HT1080 (cell line): ENCODE results near the gene SH3BP1. TPM values are rescaled to one million over a fixed set of nuclear protein-coding genes. Genes with fewer than 3 reads are reported as not detected.
"Not testable (repeated sequence)": the region's sequence is repeated elsewhere in the genome, so short reads cannot be mapped to it uniquely, and the experiment has no call there.

Experiments
- DNase-seq: peaks from one replicate; pipeline ENCODE4 v3.0.0-alpha.2; 2015; ENCODE audit warnings: low read depth
- total RNA-seq: library from RNA; depleted of rRNA; stranded (reverse); fragments of >200 nt; shearing (Covaris generic); gene quantifications from 2 replicates; pipeline ENCODE4 v1.2.3, GENCODE V29; 2014

SH3BP1 gene
- total RNA-seq, 1 experiment from 2014 or later = 14.2 TPM

DNA sequence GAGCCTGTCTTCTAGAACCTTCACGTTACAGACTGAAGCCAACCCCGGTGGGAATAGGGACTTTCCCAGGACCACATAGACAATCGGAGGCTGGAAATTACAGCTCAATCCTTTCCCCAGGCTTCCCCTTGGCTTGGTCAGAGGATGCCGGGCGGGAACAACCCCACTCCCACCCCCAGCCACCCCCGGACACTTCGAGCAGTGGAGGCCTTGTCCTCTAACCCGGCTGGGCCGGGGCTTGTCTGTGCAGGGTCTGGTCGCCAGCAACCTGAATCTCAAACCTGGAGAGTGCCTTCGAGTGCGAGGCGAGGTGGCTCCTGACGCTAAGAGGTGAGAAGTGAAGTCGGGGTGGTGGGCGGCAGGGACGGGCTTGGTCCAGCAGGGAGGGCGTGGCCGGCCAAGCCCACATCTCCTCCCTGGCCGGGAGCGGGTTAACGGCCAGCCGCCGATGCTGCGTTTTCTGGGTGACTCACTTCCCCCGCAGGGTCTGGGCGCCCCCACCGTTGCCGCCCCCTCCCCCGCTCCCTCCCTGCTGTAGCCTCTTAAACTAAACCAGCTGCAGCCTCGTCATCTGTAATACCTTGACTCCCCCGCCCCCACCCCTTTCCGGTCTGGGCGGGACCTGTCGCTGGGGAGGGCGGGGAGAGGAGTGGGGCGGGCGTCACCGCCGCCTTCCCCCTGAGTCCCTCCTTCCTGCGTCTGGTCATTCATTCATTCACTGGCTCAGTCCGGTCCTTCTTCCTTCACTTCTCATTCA is 37.4 kb downstream of the SH3BP1 start:
- DNase-seq = peak; percentile 96

- DNase-seq = no peak
Measured at GRCh38 chr22:37677493-37677974, 38.1 kb downstream of the SH3BP1 start.

- DNase-seq = no peak
Measured at GRCh38 chr22:37678372-37678771, 38.9 kb downstream of the SH3BP1 start.

DNA sequence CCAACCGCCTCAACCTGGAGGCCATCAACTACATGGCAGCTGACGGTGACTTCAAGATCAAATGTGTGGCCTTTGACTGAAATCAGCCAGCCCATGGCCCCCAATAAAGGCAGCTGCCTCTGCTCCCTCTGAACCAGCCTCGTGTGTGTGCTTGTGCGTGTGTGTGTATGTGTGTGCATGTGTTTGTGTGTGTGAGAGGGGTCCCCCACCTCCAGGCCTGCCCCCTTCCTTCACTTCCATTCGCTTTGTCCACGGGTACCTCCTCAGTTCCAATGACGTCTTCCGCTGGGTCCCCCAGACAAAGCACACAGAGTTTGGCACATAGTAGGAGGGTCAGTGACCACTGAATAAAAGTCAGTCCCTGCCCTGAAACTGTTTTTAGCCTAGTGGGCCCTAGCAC is 40.2 kb downstream of the SH3BP1 start:
- DNase-seq = no peak

GRCh38 chr22:37680191-37680851 is 40.9 kb downstream of the SH3BP1 start:
- peak; percentile 44 for DNase-seq

GRCh38 chr22:37681001-37681424 is 41.5 kb downstream of the SH3BP1 start:
- DNase-seq = peak; percentile 61

DNA sequence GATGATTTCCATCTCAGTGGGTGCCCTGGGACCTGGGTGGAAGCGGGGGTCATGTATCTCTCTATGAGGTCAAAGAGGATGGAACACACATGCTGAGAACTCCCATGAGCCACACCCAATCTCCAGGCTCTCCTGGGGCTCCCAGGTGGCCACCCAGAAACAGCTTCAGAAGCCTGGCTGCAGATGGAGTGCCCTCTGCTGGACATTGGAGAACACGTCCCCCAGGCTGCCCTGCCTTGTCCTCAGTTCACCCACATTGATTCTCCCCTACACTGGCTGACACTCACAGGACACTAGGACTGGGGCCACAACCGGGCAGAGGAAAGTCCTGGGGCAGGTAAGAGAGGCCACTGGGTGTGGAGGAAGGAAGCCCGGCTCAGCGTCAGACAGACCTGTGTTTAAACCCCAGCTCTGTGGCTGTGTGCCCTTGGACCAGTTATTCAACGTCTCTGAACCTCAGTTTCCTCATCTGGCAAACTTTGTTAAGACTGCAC is 42.1 kb downstream of the SH3BP1 start:
- peak; percentile 72 for DNase-seq

GRCh38 chr22:37684803-37685615 is 45.5 kb downstream of the SH3BP1 start:
- DNase-seq = no peak

DNA sequence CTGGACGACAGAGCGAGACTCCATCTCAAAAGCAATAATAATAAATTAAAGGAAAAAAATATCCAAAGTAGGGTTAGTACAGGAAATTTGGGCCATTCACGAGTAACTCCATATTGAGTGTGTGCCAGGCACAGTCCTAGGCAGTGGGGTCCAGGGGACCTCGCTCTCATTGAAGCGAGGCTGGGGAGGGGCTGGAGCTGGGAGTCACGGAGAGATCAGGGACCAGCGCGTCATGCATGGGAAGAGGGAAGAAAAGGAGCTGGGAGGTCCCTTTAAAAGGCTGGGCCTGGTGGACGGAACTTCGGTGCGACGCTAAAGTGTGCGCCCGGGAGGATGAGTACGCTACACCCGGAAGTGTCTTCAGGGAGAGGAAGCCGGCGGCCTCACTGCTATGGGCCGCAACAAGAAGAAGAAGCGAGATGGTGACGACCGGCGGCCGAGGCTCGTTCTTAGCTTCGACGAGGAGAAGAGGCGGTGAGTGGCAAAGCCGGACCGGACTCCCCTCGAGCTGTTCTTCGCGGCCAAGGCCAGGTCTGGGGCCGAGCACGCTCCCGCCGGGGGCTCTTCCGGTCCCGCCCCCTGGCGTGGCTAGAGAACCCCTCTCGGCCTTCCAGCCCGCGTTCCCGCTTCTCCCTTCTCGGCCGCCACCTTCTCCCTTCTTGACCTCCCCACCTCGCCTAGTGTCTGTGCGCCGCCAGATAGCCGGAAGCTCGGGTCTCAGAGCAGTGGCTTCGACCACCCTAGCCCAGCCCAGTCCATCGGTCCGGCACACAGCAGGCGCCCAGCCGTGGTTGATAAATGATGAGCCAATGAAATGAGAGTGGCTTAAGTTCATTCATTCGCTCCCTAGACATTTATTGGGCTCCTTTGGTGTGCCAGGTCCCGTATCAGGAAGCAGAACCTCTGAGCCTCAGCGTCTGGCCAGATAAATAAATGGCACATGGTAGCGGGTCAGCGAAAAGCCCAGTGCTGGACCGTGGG is 46.8 kb downstream of the SH3BP1 start, which contains the start of gene NOL12:
Gene NOL12 (plus strand): TSS at position 342 of the 981 bp plus-strand sequence. CDS start 50 bp downstream, at position 392.
- peak; percentile 86 for DNase-seq

DNA sequence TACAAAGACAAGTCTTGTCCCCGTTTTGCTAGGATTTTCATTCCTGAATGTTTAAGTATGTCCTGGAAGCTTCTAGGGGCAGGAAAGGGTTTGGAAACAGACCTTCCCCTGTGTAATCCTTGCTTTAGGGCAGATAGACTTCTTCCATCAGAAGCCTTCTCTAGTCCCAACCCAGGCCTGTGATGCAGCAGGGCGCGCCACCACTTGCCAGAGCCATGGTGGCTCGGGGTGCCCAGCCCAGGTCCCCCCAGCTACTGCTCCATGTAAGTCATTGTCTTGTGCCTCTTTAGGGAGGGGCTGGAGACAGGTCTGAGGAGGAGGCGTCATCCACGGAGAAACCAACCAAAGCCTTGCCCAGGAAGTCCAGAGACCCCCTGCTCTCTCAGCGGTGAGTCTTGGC is 50.9 kb downstream of the SH3BP1 start:
- no peak for DNase-seq

- DNase-seq = no peak
Measured at GRCh38 chr22:37690901-37691504, 51.5 kb downstream of the SH3BP1 start.

GRCh38 chr22:37692627-37693285 is 53.3 kb downstream of the SH3BP1 start:
- no peak for DNase-seq

DNA sequence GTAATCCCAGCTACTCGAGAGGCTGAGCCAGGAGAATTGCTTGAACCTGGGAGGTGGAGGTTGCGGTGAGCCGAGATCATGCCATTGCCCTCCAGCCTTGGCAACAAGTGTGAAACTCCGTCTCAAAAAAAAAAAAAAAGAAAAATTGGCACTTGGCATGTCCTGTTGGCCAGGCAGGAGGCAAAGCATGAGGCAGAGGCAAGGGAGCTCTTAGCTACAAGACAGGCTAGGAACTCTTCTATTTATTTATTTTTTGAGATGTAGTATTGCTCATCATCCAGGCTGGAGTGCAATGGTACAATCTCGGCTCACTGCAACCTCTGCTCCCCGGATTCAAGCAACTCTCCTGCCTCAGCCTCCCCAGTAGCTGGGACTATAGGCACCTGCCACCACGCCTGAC is 54.7 kb downstream of the SH3BP1 start:
- not testable (repeated sequence) for DNase-seq

DNA sequence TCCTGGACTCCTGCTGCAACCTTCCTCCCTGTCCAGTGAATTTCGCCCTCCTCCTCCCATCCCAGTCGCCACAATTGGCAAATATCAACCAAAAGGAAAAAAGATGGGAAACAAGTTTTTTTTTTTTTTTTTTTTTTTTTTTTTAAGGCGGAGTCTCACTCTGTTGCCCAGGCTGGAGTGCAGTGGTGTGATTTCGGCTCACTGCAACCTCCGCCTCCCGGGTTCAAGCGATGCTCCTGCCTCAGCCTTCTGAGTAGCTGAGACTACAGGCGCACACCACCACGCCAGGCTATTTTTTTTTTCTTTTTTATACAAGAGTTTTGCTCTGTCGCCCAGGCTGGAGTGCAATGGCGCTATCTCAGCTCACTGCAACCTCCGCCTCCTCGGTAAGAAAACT is 56.8 kb downstream of the SH3BP1 start:
- not testable (repeated sequence) for DNase-seq

DNA sequence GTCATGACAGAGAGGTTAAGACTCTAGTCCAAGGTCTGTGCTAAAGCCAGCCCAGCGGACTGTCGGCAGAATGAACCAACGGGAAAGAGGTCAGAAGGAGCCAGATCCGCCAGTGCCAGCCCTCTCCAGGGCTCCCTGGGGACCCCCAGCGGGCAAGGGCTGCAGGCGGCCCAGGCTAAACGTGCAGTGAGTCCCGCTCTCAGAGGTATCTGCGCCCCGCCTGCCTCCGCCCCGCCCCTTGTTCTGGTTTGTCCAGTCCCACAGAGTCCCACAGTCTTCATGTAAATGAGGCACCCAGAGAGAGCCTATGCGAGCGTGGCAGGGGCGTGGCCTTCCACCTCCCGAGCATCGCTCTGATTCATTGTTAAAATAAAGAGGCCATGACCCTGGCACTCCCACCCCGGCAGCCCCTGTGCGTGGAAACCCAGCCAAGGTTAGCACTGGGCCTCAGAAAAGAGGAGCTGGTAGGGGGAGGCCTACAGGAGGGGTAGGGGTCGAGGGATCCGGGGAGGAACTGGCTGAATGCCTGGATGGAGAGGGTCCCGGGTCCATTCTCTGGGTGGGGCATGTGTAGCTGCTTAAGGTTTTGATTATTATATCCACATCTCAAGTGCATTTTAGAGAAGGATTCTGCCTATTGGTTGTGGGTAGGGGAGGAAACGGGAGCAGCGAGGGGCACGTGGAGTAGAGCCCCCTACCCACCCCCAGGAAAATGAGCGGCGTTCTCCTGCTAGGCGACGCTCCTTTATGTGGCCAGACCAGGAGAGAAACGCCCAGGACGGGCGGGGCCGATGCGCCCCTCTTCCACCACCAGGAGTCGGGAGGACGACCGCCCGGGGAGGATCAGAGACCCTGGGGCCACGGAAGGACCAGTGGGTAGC is 57.4 kb downstream of the SH3BP1 start, which contains the start of gene TRIOBP:
Gene TRIOBP (plus strand): TSS at position 392 of the 881 bp plus-strand sequence. CDS start 4,318 bp downstream, outside the sequence.
- no peak for DNase-seq

- DNase-seq = no peak
Measured at GRCh38 chr22:37697538-37697835, 58.0 kb downstream of the SH3BP1 start.

DNA sequence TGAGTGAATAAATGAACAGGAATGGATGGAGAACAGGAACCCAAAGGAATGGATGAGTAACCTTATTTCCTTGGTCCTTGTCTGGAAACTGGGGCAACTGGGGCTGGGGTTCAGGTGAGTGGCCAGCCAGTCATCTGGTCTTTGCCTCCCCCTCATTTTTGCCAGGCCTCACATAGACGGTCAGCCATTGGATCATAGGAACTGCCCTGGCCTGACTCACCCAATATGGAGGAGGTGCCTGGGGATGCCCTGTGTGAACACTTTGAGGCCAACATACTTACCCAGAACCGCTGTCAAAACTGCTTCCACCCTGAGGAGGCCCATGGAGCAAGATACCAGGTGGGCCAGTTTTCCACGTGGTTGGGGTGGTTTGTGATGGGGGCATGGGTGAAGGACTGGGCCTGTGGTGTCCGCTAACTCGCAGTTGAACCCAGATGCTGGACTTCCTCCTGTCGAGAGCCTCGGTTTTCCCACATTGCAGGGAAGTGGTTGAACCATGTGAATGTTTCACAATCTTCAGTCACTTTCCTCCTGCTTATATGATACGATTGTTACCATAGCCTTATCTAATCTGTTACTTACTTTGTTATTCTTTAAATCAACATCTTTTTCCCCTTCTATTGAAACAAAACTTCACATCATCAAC is 61.8 kb downstream of the SH3BP1 start:
- no peak for DNase-seq

GRCh38 chr22:37703906-37704305 is 64.4 kb downstream of the SH3BP1 start:
- no peak for DNase-seq
